IMR-90 (cell line): ENCODE results near the gene GABRA1. TPM values are rescaled to one million over a fixed set of nuclear protein-coding genes. Genes with fewer than 3 reads are reported as not detected.

Source experiments
- ATAC-seq: fragments of 200-7000 bp; cut with Tn5 transposase; 2 replicates; pipeline ENCODE4 v1.9.1; 2020; ENCODE audit warnings: low read depth, mild to moderate bottlenecking, moderate library complexity
- BruUV-seq: library from RNA; stranded (reverse); fragments of 400-500 nt; replicated peaks from 2 replicates; lab custom pipeline; 2021; lab: Mats Ljungman, UMichigan
- CTCF ChIA-PET: fragments of 300-600 bp; formaldehyde crosslinking; extraction: SDS; loops from one replicate; lab custom pipeline; 2021; ENCODE audit warnings: antibody characterized with exemption; lab: Yijun Ruan, JAX
- POLR2A ChIA-PET: fragments of 300-600 bp; sonication (Branson Sonifier 250); formaldehyde crosslinking; loops from one replicate; lab custom pipeline; 2022; ENCODE audit warnings: antibody characterized with exemption; ENCODE audit not compliant: unreplicated experiment; lab: Charles Lee
- DNase-seq: peaks from one replicate; pipeline ENCODE4 v3.0.0; 2013
- H2AFZ ChIP-seq: replicated peaks from 2 replicates; pipeline ENCODE3; 2013; ENCODE audit warnings: low read length, mild to moderate bottlenecking; ENCODE audit not compliant: poor library complexity
- H2AK5ac ChIP-seq: 2 replicates; pipeline ENCODE4 v1.6.1; 2013; ENCODE audit warnings: low read depth, low read length, inconsistent platforms
- H2AK9ac ChIP-seq: replicated peaks from 2 replicates; pipeline ENCODE3; 2013; ENCODE audit warnings: mild to moderate bottlenecking, low read depth, low read length, moderate library complexity; ENCODE audit not compliant: poor library complexity
- H2BK120ac ChIP-seq: 2 replicates; pipeline ENCODE4 v1.6.1; 2013; ENCODE audit warnings: low read depth, low read length, inconsistent platforms
- H2BK15ac ChIP-seq: 3 replicates; pipeline ENCODE4 v1.6.1; 2013; ENCODE audit warnings: low read depth, low read length, inconsistent platforms
- H2BK20ac ChIP-seq: 2 replicates; pipeline ENCODE4 v1.6.1; 2013; ENCODE audit warnings: low read depth, mild to moderate bottlenecking, inconsistent platforms, low read length, moderate library complexity
- H2BK5ac ChIP-seq: 2 replicates; pipeline ENCODE4 v1.6.1; 2013; ENCODE audit warnings: mild to moderate bottlenecking, low read depth, low read length, inconsistent platforms; ENCODE audit not compliant: poor library complexity, severe bottlenecking
- H3K14ac ChIP-seq: replicated peaks from 2 replicates; pipeline ENCODE4 v1.6.1; 2013; ENCODE audit warnings: low read depth, low read length, inconsistent platforms
- H3K18ac ChIP-seq: 2 replicates; pipeline ENCODE4 v1.6.1; 2013; ENCODE audit warnings: low read depth, low read length, control low read depth
- H3K23ac ChIP-seq: 2 replicates; pipeline ENCODE4 v1.6.1; 2013; ENCODE audit warnings: low read depth, low read length, inconsistent platforms
- H3K27ac ChIP-seq: 2 replicates; pipeline ENCODE4 v1.5.1; 2013; ENCODE audit warnings: mild to moderate bottlenecking, control low read depth, low read length; ENCODE audit not compliant: insufficient read depth
- H3K27me3 ChIP-seq: 2 replicates; pipeline ENCODE4 v1.6.1; 2013; ENCODE audit warnings: low read length; ENCODE audit not compliant: control insufficient read depth, insufficient read depth
- H3K36me3 ChIP-seq: 2 replicates; pipeline ENCODE4 v1.6.1; 2013; ENCODE audit warnings: low read length, mixed read lengths; ENCODE audit not compliant: control insufficient read depth, insufficient read depth
- H3K4ac ChIP-seq: 2 replicates; pipeline ENCODE4 v1.6.1; 2013; ENCODE audit warnings: low read depth, low read length, inconsistent platforms
- H3K4me1 ChIP-seq: 2 replicates; pipeline ENCODE4 v1.6.1; 2013; ENCODE audit warnings: low read length, mixed read lengths; ENCODE audit not compliant: control insufficient read depth, insufficient read depth
- H3K4me2 ChIP-seq: 2 replicates; pipeline ENCODE4 v1.6.1; 2013; ENCODE audit warnings: low read depth, mild to moderate bottlenecking, control low read depth, low read length, moderate library complexity
- H3K4me3 ChIP-seq: 2 replicates; pipeline ENCODE4 v1.5.1; 2013; ENCODE audit warnings: low read depth, mild to moderate bottlenecking, control low read depth, low read length, moderate library complexity; ENCODE audit not compliant: insufficient read depth
- H3K56ac ChIP-seq: 2 replicates; pipeline ENCODE4 v1.6.1; 2013; ENCODE audit warnings: low read length, inconsistent platforms; ENCODE audit not compliant: insufficient read depth; ENCODE audit errors: extremely low read depth
- H3K79me1 ChIP-seq, 2 experiments: 2 replicates each; pipeline ENCODE4 v1.6.1; 2013; ENCODE audit warnings: low read length in 2 of 2, inconsistent platforms in 1 of 2, low read depth in 1 of 2
- H3K9ac ChIP-seq: 2 replicates; pipeline ENCODE4 v1.6.1; 2013; ENCODE audit warnings: low read depth, low read length, control low read depth
- H3K9me1 ChIP-seq: 2 replicates; pipeline ENCODE4 v1.6.1; 2013; ENCODE audit warnings: low read length, inconsistent platforms; ENCODE audit not compliant: insufficient read depth
- H3K9me3 ChIP-seq: 2 replicates; pipeline ENCODE4 v1.6.1; 2013; ENCODE audit warnings: low read length; ENCODE audit not compliant: control insufficient read depth, insufficient read depth
- H4K20me1 ChIP-seq: 2 replicates; pipeline ENCODE4 v1.6.1; 2013; ENCODE audit warnings: low read length, inconsistent platforms; ENCODE audit not compliant: insufficient read depth
- H4K5ac ChIP-seq: 2 replicates; pipeline ENCODE4 v1.6.1; 2013; ENCODE audit warnings: mild to moderate bottlenecking, low read depth, low read length, control low read depth
- H4K8ac ChIP-seq, 2 experiments: 2 replicates each; pipeline ENCODE4 v1.6.1; 2013; ENCODE audit warnings: low read depth in 2 of 2, low read length in 2 of 2, control low read depth in 1 of 2, inconsistent platforms in 1 of 2
- H4K91ac ChIP-seq: 2 replicates; pipeline ENCODE4 v1.6.1; 2013; ENCODE audit warnings: low read depth, low read length, inconsistent platforms; ENCODE audit not compliant: insufficient read depth
- BHLHE40 ChIP-seq: fragments of 150-350 bp; IDR thresholded peaks from 2 replicates; pipeline ENCODE4 v1.6.1; 2016; ENCODE audit warnings: mild to moderate bottlenecking, low read depth, low read length
- CHD1 ChIP-seq: IDR thresholded peaks from 2 replicates; pipeline ENCODE4 v1.6.1; 2012; ENCODE audit warnings: low read depth, low read length, improper control_type of control experiment
- FOS ChIP-seq: fragments of 150-350 bp; IDR thresholded peaks from 2 replicates; pipeline ENCODE4 v1.6.1; 2016; ENCODE audit warnings: low read depth, low read length
- MAZ ChIP-seq: IDR thresholded peaks from 2 replicates; pipeline ENCODE4 v1.6.1; 2012; ENCODE audit warnings: low read depth, mild to moderate bottlenecking, low read length, improper control_type of control experiment, moderate library complexity, borderline replicate concordance
- MXI1 ChIP-seq: IDR thresholded peaks from 2 replicates; pipeline ENCODE4 v1.6.1; 2012; ENCODE audit warnings: low read depth, mild to moderate bottlenecking, low read length, moderate library complexity, borderline replicate concordance
- NFE2L2 ChIP-seq: fragments of 150-350 bp; IDR thresholded peaks from 2 replicates; pipeline ENCODE4 v1.6.1; 2016; ENCODE audit warnings: low read depth, mild to moderate bottlenecking, low read length
- POLR2A ChIP-seq: IDR thresholded peaks from 2 replicates; pipeline ENCODE4 v1.6.1; 2012; ENCODE audit warnings: mild to moderate bottlenecking, low read depth, low read length
- RAD21 ChIP-seq: IDR thresholded peaks from 2 replicates; pipeline ENCODE4 v1.6.1; 2012; ENCODE audit warnings: low read length, improper control_type of control experiment
- RCOR1 ChIP-seq: IDR thresholded peaks from 2 replicates; pipeline ENCODE4 v1.6.1; 2012; ENCODE audit warnings: mild to moderate bottlenecking, low read length, improper control_type of control experiment; ENCODE audit not compliant: insufficient replicate concordance
- SMC3 ChIP-seq: fragments of 150-350 bp; IDR thresholded peaks from 2 replicates; pipeline ENCODE4 v1.6.1; 2016; ENCODE audit warnings: low read depth, mild to moderate bottlenecking, antibody characterized with exemption, low read length, moderate library complexity
- WGBS, 2 experiments: methylation state at CpG; one replicate each; pipeline versions ENCODE4 v1.1.5 to v1.1.7; 2013; ENCODE audit warnings: missing lambda C conversion rate in 2 of 2; ENCODE audit not compliant: insufficient read length in 1 of 2; ENCODE audit errors: extremely low coverage in 2 of 2; 5-methylcytosine and 5-hydroxymethylcytosine counted together
- dilution Hi-C: fragments of 300-500 bp; cut with HindIII; formaldehyde crosslinking; loops from one replicate; pipeline ENCODE4 v1.14.3; 2018; ENCODE audit warnings: low sequenced_read_pairs; ENCODE audit not compliant: unreplicated experiment
- in situ Hi-C: fragments of 300-500 bp; cut with MboI; formaldehyde crosslinking; loops from 3 replicates; pipeline ENCODE4 v1.14.3; 2019; ENCODE audit warnings: low sequenced_read_pairs, inconsistent platforms, mixed read lengths
- intact Hi-C: fragments of 100-400 bp; cut with micrococcal nuclease; formaldehyde crosslinking; loops from 2 replicates; pipeline ENCODE4 v1.10.0; 2022
- polyA plus RNA-seq, 3 experiments: library from polyadenylated mRNA; depleted of rRNA; stranded (reverse); fragments of >200 nt; gene quantifications; 2 replicates each; pipeline ENCODE4 v1.2.3, GENCODE V29; 2012; ENCODE audit warnings: low replicate concordance in 1 of 3
- total RNA-seq: library from RNA; depleted of rRNA; stranded (reverse); fragments of >200 nt; gene quantifications from 2 replicates; pipeline ENCODE4 v1.2.3, GENCODE V29; 2012
- TF ChIP-seq, protein P1 (sequence below): fragments of 150-350 bp; IDR thresholded peaks from 2 replicates; pipeline ENCODE4 v1.6.1; 2017; ENCODE audit warnings: mild to moderate bottlenecking, antibody characterized with exemption, low read length, low read depth
- TF ChIP-seq, protein P2 (sequence below): fragments of 150-350 bp; IDR thresholded peaks from 2 replicates; pipeline ENCODE4 v1.6.1; 2016; ENCODE audit warnings: low read depth, mild to moderate bottlenecking, low read length, moderate library complexity, borderline replicate concordance

GABRA1 gene
- total and polyA plus RNA-seq, 2 of the 4 experiments (the other 2 are of a cell fraction) = not detected

DNA sequence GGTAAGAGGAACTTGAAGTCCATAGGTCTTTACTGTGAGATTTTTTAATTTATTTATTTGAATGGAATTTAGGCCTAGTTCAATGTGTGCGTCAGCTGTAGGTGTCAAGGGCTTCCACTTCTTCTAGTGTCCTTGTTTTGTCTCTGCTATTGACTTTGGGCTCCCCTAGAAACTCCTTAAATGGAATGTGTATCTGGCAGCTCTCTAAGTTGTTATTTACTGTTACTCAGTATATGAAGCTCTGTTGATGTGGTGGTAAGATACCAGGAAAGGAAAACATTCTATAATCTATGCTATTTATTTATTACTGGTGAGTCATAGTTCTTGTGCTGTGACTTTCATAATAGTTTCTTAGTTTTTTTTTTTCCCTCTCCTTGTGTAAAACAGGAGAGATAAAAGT lies 97.1 kb downstream of the GABRA1 start:
- no peak overlapping the region for H3K18ac ChIP-seq
- no TSS peak for BruUV-seq
- WGBS, 2 experiments = no CpG with 5 or more reads among the region's 1 CpG
- POLR2A ChIA-PET = no interaction called here
- TF ChIP-seq BHLHE40 = no peak
- no peak for TF ChIP-seq CHD1
- TF ChIP-seq, protein P1, sequence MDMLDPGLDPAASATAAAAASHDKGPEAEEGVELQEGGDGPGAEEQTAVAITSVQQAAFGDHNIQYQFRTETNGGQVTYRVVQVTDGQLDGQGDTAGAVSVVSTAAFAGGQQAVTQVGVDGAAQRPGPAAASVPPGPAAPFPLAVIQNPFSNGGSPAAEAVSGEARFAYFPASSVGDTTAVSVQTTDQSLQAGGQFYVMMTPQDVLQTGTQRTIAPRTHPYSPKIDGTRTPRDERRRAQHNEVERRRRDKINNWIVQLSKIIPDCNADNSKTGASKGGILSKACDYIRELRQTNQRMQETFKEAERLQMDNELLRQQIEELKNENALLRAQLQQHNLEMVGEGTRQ = no peak
- no peak for TF ChIP-seq RCOR1
- no peak for TF ChIP-seq POLR2A
- no peak for TF ChIP-seq NFE2L2
- TF ChIP-seq SMC3 = no peak
- no peak for TF ChIP-seq MAZ
- no peak for TF ChIP-seq FOS
- no peak for TF ChIP-seq MXI1
- TF ChIP-seq, protein P2, sequence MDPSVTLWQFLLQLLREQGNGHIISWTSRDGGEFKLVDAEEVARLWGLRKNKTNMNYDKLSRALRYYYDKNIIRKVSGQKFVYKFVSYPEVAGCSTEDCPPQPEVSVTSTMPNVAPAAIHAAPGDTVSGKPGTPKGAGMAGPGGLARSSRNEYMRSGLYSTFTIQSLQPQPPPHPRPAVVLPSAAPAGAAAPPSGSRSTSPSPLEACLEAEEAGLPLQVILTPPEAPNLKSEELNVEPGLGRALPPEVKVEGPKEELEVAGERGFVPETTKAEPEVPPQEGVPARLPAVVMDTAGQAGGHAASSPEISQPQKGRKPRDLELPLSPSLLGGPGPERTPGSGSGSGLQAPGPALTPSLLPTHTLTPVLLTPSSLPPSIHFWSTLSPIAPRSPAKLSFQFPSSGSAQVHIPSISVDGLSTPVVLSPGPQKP = no peak
- no peak for TF ChIP-seq RAD21
- intact Hi-C loops = no loop called here
- no peak overlapping the region for H3K4me3 ChIP-seq
- no peak overlapping the region for H2BK20ac ChIP-seq
- ATAC-seq = no peak
- no peak overlapping the region for H3K56ac ChIP-seq
- no peaks in the 10 kb centered on the region for H3K4me1 ChIP-seq
- dilution Hi-C loops = no loop called here
- in situ Hi-C loops = no loop called here
- no peak overlapping the region for H2BK15ac ChIP-seq
- H2AK5ac ChIP-seq = no peak overlapping the region
- CTCF ChIA-PET = no interaction called here
- H4K8ac ChIP-seq = no peak overlapping the region
- H2BK5ac ChIP-seq = no peak overlapping the region
- no peak overlapping the region for H3K27ac ChIP-seq
- H4K91ac ChIP-seq = no peak overlapping the region
- no peaks in the 10 kb centered on the region for H3K9me1 ChIP-seq
- no peak for DNase-seq
- no peak overlapping the region for H2BK120ac ChIP-seq
- H3K9me3 ChIP-seq = 0 out of 2 replicates have a peak, but pooled peaks cover 2% of the 10 kb centered on the region
- H3K4me2 ChIP-seq = no peak overlapping the region
- no peak overlapping the region for H2AFZ ChIP-seq
- no peaks in the 10 kb centered on the region for H3K79me1 ChIP-seq
- no peak overlapping the region for H2AK9ac ChIP-seq
- H3K4ac ChIP-seq = no peak overlapping the region
- H4K20me1 ChIP-seq = no peaks in the 10 kb centered on the region
- no peaks in the 10 kb centered on the region for H3K27me3 ChIP-seq
- H4K5ac ChIP-seq = no peak overlapping the region
- H3K23ac ChIP-seq = no peak overlapping the region
- H3K9ac ChIP-seq = no peak overlapping the region
- no peak overlapping the region for H3K14ac ChIP-seq
- H3K36me3 ChIP-seq = no peaks in the 10 kb centered on the region
